ENCODE measurements around the gene PELI1.

- TF ChIP-seq CTCF (IDR thresholded peaks at IDR 0.05) (no peak), EZH2phosphoT487 (IDR thresholded peaks at IDR 0.05) (no peak), EZH2 (IDR thresholded peaks at IDR 0.05) (no peak)
These were observed 57.7 kb downstream of the PELI1 start for GRCh38 chr2:64086347-64087082.

All from neural progenitor cell (in vitro differentiated cells).